Pons (tissue), 1 donor: ENCODE results near the gene LMO4.

Experiments
- DNase-seq: peaks from one replicate; pipeline ENCODE4 v3.0.0-alpha.2; 2016; ENCODE audit warnings: low spot score

The LMO4 gene

GRCh38 chr1:87327376-87328271 is 1.1 kb upstream of the LMO4 start:
- DNase-seq = peak; percentile 55

GRCh38 chr1:87329051-87329525 is 408 bp downstream of the LMO4 start:
- no peak for DNase-seq

GRCh38 chr1:87329526-87330056 is 911 bp downstream of the LMO4 start:
- DNase-seq = peak; percentile 69

GRCh38 chr1:87330057-87330884 is 1.6 kb downstream of the LMO4 start:
- peak; percentile 64 for DNase-seq

- DNase-seq = peak; percentile 38
These were observed 2.2 kb downstream of the LMO4 start for GRCh38 chr1:87330885-87331364.

GRCh38 chr1:87331365-87332241 is 2.9 kb downstream of the LMO4 start:
- peak; percentile 45 for DNase-seq

GRCh38 chr1:87333692-87334347 is 5.1 kb downstream of the LMO4 start:
- peak; percentile 19 for DNase-seq

- DNase-seq = peak; percentile 37
These were observed 5.9 kb downstream of the LMO4 start for GRCh38 chr1:87334351-87335174.

GRCh38 chr1:87335175-87335884 is 6.7 kb downstream of the LMO4 start:
- DNase-seq = peak; percentile 42

- no peak for DNase-seq
These were observed 8.0 kb downstream of the LMO4 start for GRCh38 chr1:87336623-87337067.

GRCh38 chr1:87337606-87338005 is 8.9 kb downstream of the LMO4 start:
- DNase-seq = no peak

- DNase-seq = no peak
These were observed 9.9 kb downstream of the LMO4 start for GRCh38 chr1:87338566-87338965.

GRCh38 chr1:87344231-87344630 is 15.6 kb downstream of the LMO4 start:
- DNase-seq = no peak

GRCh38 chr1:87346130-87346814 is 17.6 kb downstream of the LMO4 start:
- DNase-seq = no peak

GRCh38 chr1:87348341-87349019 is 19.8 kb downstream of the LMO4 start:
- DNase-seq = no peak

- DNase-seq = no peak
These were observed 20.4 kb downstream of the LMO4 start for GRCh38 chr1:87349036-87349435.

GRCh38 chr1:87355894-87356293 is 27.2 kb downstream of the LMO4 start:
- no peak for DNase-seq

GRCh38 chr1:87356591-87356990 is 27.9 kb downstream of the LMO4 start:
- DNase-seq = no peak
